RWPE1 (cell line): ENCODE measurements around the gene ASCL2.

Experiments
- CTCF ChIA-PET: fragments of 350-600 bp; sonication (Branson Sonifier 250); formaldehyde crosslinking; extraction: SDS; loops from one replicate; lab custom pipeline; 2021; lab: Yijun Ruan, JAX
- POLR2A ChIA-PET: fragments of 400-600 bp; formaldehyde crosslinking; extraction: SDS; loops from one replicate; lab custom pipeline; 2020; ENCODE audit warnings: antibody characterized with exemption; ENCODE audit not compliant: low non-redundant PET; lab: Yijun Ruan, JAX
- DNase-seq: peaks from one replicate; pipeline ENCODE4 v3.0.0; 2012; ENCODE audit warnings: low spot score
- H3K27ac ChIP-seq: fragments of 450-650 bp; 2 replicates; pipeline ENCODE4 v1.5.1; 2017
- CTCF ChIP-seq: fragments of 450-650 bp; conservative IDR thresholded peaks from 2 replicates; pipeline ENCODE4 v1.5.1; 2017; ENCODE audit warnings: low read depth, mild to moderate bottlenecking

Gene ASCL2

DNA sequence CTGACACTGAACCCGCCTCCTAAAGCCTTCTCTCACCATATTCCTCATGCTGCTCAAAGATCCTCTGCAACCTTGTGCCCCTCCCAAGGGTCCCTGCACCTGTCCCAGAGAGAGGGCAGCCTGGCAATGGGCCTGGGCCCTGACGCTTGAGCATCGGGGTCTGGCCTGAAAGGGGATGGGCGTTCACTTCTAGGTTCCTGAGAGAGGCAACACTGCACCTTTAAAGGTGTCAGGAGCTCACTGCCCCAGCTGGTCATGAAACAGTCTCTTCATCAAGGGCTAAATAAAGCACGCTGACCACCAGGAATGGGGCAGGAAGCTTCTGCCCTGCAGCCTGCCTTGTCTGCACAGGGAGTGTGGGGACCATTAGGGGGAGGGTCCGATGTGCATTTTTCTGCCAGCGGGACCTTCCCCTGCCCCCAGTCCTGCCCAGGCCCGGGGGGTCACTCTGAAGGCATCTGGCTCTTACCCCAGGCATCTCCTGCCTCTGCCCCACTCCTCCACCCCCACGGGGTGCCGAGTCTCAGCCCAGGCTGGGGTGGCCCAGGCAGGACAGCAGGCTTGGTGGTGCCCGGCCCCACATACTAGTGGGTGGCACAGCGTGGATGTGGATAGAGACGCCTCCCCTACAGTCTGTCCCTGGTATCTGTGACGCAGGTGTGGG is 27.9 kb upstream of the ASCL2 start:
- ChIA-PET CTCF (interaction anchor here (0.6 to 4.6 kb wide), 16 partner anchors 10 to 517 kb away, joined by 3 to 50 read pairs (median 6); no protein-coding TSS in a partner anchor), POLR2A (no interaction called here)
- no peak for DNase-seq
- no peak for TF ChIP-seq CTCF
- no peak overlapping the region for H3K27ac ChIP-seq

- CTCF ChIA-PET = interaction anchor here (1.0 to 4.6 kb wide), 4 partner anchors 99 to 122 kb away, joined by 4 to 50 read pairs (median 13); no protein-coding TSS in a partner anchor
- POLR2A ChIA-PET = no interaction called here
- TF ChIP-seq CTCF = no peak
- no peak overlapping the region for H3K27ac ChIP-seq
- DNase-seq = no peak
Observed at GRCh38 chr11:2297623-2298030, 27.2 kb upstream of the ASCL2 start.

GRCh38 chr11:2296913-2297622 is 26.7 kb upstream of the ASCL2 start:
- POLR2A ChIA-PET = no interaction called here

DNA sequence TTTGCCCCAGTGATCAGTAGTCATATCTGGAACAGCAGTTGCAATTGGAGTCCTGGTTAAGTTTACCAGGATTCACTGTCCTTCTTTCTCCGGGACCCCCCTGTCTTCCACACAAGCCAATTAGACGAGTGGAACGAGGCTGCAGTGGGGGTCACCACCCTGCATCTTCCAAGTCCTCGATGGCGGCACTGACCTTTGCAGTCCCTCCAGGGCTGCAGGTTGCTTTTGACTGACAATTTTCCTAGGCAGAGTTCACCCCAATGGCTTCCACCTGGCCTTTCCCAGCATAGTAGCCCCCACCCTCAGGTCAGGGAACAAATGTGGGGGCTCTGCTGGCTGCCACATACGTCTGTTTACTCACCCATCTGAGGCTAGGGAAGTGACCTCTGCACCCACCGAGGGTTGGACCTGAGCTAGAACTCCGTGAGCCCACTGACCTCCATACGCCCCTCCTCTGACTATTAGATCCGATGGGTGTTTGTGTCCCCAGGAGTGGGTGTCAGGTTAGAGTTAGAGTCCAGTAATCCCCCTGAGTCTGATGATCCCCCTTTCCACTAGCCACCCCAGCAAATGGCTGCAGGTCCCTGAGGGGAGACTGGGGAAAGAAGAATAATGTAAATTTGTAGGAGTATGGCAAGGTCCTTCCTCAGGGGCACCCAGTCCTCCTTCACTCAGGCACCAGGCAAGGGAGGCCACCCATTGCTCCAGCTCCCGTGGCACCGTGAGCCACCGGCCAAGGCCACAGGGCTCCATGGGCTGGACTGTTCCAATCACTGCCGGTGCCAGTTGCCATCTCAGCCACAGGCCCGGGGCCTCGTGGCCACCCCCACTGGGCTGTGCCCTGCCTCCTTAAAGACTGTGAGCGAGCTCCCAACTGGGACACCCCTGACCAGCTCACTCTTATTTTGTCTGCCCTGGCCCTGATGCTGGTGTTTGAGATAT is 25.9 kb upstream of the ASCL2 start:
- H3K27ac ChIP-seq = no peak overlapping the region
- ChIA-PET POLR2A (no interaction called here), CTCF (interaction anchor here (1.1 to 4.6 kb wide), 2 partner anchors 9 to 98 kb away, joined by 3 to 50 read pairs; no protein-coding TSS in a partner anchor)
- no peak for TF ChIP-seq CTCF
- no peak for DNase-seq

More at GRCh38 chr11:2296913-2297622, 26.7 kb upstream of the ASCL2 start:
- TF ChIP-seq CTCF = no peak
- no peak for DNase-seq
- no peak overlapping the region for H3K27ac ChIP-seq
- CTCF ChIA-PET = interaction anchor here (1.0 to 4.6 kb wide), 4 partner anchors 8 to 111 kb away, joined by 3 to 50 read pairs (median 6); no protein-coding TSS in a partner anchor

- POLR2A ChIA-PET = interaction anchor here (0.7 kb wide), 1 partner anchor 16 kb away, joined by 3 read pairs; no protein-coding TSS in a partner anchor
- H3K27ac ChIP-seq = no peak overlapping the region
- CTCF ChIA-PET = interaction anchor here (1.2 kb wide), 1 partner anchor 101 kb away, joined by 4 read pairs; no protein-coding TSS in a partner anchor
- no peak for DNase-seq
- TF ChIP-seq CTCF = no peak
Observed at GRCh38 chr11:2294926-2295290, 24.5 kb upstream of the ASCL2 start.
